Uterine smooth muscle cell (primary cell): ENCODE results near the gene CACNA1G. TPM values are rescaled to one million over a fixed set of nuclear protein-coding genes. Genes with fewer than 3 reads are reported as not detected.

Source experiments
- total RNA-seq: library from RNA; depleted of rRNA; stranded (reverse); fragments of >200 nt; gene quantifications from 2 replicates; pipeline ENCODE4 v1.2.3, GENCODE V29; 2014

CACNA1G gene
- 0.11 and 0.12 TPM in 2 replicates for total RNA-seq

DNA sequence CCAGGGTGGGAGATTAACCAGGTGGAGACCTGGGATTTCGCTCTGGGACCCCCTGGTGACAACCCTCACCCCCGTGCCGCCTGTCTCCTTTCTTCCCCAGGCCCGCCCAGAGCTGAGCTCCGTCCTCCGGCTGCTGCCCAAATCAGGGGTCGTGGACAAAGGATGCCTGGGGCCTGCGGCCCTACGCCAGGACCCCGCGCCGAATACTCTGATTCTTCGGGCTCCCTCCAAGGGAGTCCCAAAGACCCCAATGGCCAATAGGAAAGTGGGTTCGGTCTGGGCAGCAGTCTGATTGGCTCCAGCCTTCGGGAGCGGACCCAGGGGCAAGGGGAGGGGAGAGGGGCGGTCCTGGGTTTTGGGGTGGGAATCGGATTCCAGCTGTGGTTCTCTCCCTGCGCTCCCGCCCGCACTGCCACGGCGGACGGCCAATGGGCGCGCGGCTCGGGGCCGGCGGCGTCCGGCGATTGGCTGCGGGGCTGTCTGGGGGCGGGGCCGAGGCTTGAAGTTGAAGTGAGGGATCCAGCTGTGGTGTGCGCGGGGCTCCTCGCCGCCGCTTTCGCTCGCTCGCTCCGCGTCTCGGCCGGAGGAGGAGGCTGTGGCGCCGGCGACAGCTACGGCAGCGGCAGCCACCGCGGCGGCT is at the start of gene CACNA1G:
Gene CACNA1G (plus strand): TSS at position 531 of the 640 bp plus-strand sequence. CDS start 745 bp downstream, outside the sequence.

DNA sequence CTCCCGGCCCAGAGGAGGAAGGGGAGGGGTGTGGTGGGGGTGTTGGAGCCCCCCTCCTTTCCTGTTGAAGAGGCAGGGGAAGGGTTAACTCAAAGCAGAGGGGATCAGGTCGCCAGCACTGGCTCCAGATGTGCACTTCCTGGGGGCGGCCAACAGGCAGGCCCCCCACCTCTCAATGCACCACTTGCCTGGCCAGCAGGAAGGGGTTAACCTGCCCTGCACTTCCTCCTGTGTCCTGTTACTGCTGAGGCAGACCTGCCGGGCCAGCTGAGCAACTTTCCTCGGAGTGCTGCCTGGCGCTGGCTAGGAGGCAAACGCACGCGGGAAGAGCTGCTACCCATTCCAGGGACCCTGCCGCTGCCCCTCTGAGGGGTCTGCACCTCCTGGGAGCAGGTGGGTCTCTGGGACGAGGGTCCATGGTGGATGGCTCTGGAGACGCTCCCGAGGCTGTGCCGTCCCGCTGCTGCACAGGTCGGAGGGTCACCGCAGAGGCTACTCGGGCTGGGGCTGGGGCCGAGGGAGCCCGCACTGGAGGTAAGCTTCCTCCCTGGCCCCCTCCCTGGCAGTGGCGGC is 28.0 kb upstream of the CACNA1G start, which contains the start of gene EPN3:
Gene EPN3 (plus strand): TSS at position 284 of the 573 bp plus-strand sequence. CDS start 3,822 bp downstream, outside the sequence.

DNA sequence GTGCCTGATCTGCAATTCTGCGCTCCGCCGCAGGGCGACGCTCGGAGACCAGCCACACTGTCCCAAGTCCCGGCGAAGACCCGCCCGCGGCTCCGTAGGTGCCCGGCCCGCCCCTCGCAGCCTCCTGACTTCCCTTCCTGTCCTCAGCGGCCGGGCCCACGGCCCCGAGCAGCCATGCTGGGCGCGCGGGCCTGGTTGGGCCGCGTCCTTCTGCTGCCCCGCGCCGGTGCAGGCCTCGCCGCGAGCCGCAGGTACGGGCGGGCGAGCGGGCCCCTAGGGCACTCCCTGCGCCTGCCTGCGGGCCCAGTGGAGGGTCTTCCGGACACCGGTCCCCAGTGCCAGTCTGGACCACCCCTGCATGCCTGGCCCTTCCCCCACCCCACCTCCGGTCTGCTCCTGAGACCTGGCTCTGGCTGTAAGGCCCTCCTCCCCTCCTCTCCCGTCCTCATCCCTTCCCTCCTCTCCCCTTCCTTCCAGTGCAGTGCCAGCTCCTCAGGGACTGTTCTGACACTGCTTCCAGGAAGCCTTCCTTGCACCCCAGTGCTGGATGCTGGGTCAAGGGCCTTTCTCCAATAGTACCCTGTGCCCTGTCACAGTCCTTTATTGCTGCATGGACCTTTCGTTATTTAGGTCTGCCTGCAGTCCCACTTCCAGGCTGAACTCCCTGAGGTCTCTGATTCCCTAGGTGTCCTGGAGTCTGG is 13.3 kb upstream of the CACNA1G start, which contains the start of gene SPATA20:
Gene SPATA20 (plus strand): TSS at position 140 of the 701 bp plus-strand sequence. CDS start 35 bp downstream, at position 175.

DNA sequence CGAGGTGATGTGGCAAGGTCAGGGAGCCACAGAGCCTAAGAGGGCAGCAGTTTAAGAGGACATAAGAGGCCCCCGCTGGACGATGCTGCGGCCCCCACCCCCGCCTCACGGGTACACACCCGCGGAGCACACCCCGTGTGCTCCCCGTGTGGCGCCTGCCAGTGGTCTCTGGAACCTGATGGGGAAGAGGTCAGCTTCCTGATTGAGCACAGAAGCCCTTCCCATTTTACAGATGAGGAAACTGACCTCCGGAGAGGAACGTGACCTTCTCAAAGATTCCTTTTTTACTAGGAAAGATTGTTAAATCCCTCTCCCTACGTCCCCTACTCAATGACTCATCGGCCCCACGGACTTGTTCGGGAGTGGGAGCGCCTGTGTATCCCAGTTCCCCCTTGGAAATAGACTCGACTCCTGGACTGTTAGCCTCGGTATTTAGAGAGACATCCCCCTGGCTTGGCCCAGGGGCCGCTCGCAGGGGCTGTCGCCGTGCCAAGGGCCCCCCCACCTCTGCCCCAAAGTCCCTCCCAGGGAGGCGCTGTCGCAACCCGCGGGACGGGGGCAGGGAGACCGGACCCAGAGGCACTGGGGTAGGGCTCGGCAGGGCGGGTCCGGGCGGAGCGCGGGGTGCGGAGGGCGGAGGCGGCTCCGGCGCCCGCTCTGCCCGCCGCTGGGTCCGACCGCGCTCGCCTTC is 73.9 kb downstream of the CACNA1G start, which contains the start of gene ABCC3:
Gene ABCC3 (plus strand): TSS at position 658 of the 691 bp plus-strand sequence. CDS start 56 bp downstream, outside the sequence.

Other genes starting within 250 kb of the CACNA1G start
- 65.7 and 75.5 TPM in 2 replicates for gene XYLT2, start 214.6 kb upstream of the CACNA1G start, total RNA-seq
- 53.7 and 103 TPM in 2 replicates for gene MRPL27, start 187.5 kb upstream of the CACNA1G start, total RNA-seq
- gene EME1, start 187.5 kb upstream of the CACNA1G start, total RNA-seq = 3.9 and 18.0 TPM in 2 replicates
- 169 and 297 TPM in 2 replicates for gene LRRC59, start 163.2 kb upstream of the CACNA1G start, total RNA-seq
- 15.5 and 36.6 TPM in 2 replicates for gene ACSF2, start 134.5 kb upstream of the CACNA1G start, total RNA-seq
- gene CHAD, start 91.8 kb upstream of the CACNA1G start, total RNA-seq = not detected in 2 replicates
- gene RSAD1, start 81.9 kb upstream of the CACNA1G start, total RNA-seq = 29.4 and 31.2 TPM in 2 replicates
- 1.7 and 2.0 TPM in 2 replicates for gene MYCBPAP, start 52.3 kb upstream of the CACNA1G start, total RNA-seq
- under 0.01 TPM in 1 of 2 replicates, not detected in the other for gene EPN3, start 28.0 kb upstream of the CACNA1G start, total RNA-seq
- gene SPATA20, start 13.5 kb upstream of the CACNA1G start, total RNA-seq = 65.1 and 85.6 TPM in 2 replicates
- 2.2 and 8.7 TPM in 2 replicates for gene ABCC3, start 74.2 kb downstream of the CACNA1G start, total RNA-seq
- gene ANKRD40, start 147.2 kb downstream of the CACNA1G start, total RNA-seq = 31.0 and 38.3 TPM in 2 replicates
- gene LUC7L3, start 158.9 kb downstream of the CACNA1G start, total RNA-seq = 30.9 and 34.9 TPM in 2 replicates
- gene ANKRD40CL, start 206.8 kb downstream of the CACNA1G start, total RNA-seq = not detected in 2 replicates